H54 (cell line): Measurements from ENCODE around the gene SH3BP5L.
A peak's percentile ranks its signal among the peaks of the same experiment; 100 is the strongest.

ENCODE experiments used
- DNase-seq: peaks from one replicate; pipeline ENCODE4 v3.0.0; 2011; ENCODE audit warnings: low spot score, mixed read lengths; ENCODE audit not compliant: insufficient read length
- FAIRE-seq: peaks from 3 replicates; lab custom pipeline; 2011; peaks lifted over from hg19 to GRCh38; lab: Jason Lieb, UNC
- POLR2A ChIP-seq: IDR thresholded peaks from 2 replicates; pipeline ENCODE4 v1.6.1; 2011; ENCODE audit warnings: low read depth, mild to moderate bottlenecking, low read length

The SH3BP5L gene

GRCh38 chr1:248825136-248825535, 579 bp downstream of the SH3BP5L start:
- FAIRE-seq (no peak), DNase-seq (no peak)
- no peak for TF ChIP-seq POLR2A

GRCh38 chr1:248824701-248825100, 1.0 kb downstream of the SH3BP5L start:
- TF ChIP-seq POLR2A: no peak
- FAIRE-seq: no peak

GRCh38 chr1:248824301-248824700, 1.4 kb downstream of the SH3BP5L start:
- FAIRE-seq (no peak), DNase-seq (no peak)
- no peak for TF ChIP-seq POLR2A

More at GRCh38 chr1:248824701-248825100, 1.0 kb downstream of the SH3BP5L start:
- DNase-seq: no peak

- FAIRE-seq (no peak), DNase-seq (no peak)
- no peak for TF ChIP-seq POLR2A
These were observed 2.2 kb downstream of the SH3BP5L start for GRCh38 chr1:248823517-248824001.

GRCh38 chr1:248822148-248823032, 3.3 kb downstream of the SH3BP5L start:
- TF ChIP-seq POLR2A: no peak
- FAIRE-seq (no peak), DNase-seq (no peak)

GRCh38 chr1:248821641-248822040, 4.1 kb downstream of the SH3BP5L start:
- FAIRE-seq: no peak
- TF ChIP-seq POLR2A: no peak

GRCh38 chr1:248821101-248821500, 4.6 kb downstream of the SH3BP5L start:
- no peak for TF ChIP-seq POLR2A
- peak; percentile 88 for DNase-seq
- peak; percentile 52 for FAIRE-seq

More at GRCh38 chr1:248821641-248822040, 4.1 kb downstream of the SH3BP5L start:
- DNase-seq: no peak

- FAIRE-seq: no peak
- DNase-seq: no peak
- no peak for TF ChIP-seq POLR2A
These were observed 5.6 kb downstream of the SH3BP5L start for GRCh38 chr1:248820041-248820585.

- FAIRE-seq: no peak
These were observed 7.0 kb downstream of the SH3BP5L start for GRCh38 chr1:248818505-248819374.

GRCh38 chr1:248817065-248817464, 8.7 kb downstream of the SH3BP5L start:
- FAIRE-seq: no peak
- no peak for TF ChIP-seq POLR2A

More at GRCh38 chr1:248818505-248819374, 7.0 kb downstream of the SH3BP5L start:
- DNase-seq: no peak
- TF ChIP-seq POLR2A: no peak

GRCh38 chr1:248816042-248816851, 9.5 kb downstream of the SH3BP5L start:
- FAIRE-seq (no peak), DNase-seq (no peak)
- no peak for TF ChIP-seq POLR2A

More at GRCh38 chr1:248817065-248817464, 8.7 kb downstream of the SH3BP5L start:
- DNase-seq: no peak

GRCh38 chr1:248815407-248816034, 10.2 kb downstream of the SH3BP5L start:
- FAIRE-seq (no peak), DNase-seq (no peak)
- TF ChIP-seq POLR2A: no peak
